IPS DF 4.7 (cell line): ENCODE results near the gene CALU.
A peak's percentile ranks its signal among the peaks of the same experiment; 100 is the strongest.

Experiments used
- DNase-seq: peaks from one replicate; pipeline ENCODE4 v3.0.0-alpha.2; 2013; ENCODE audit warnings: low spot score; ENCODE audit errors: extremely low read depth

Gene CALU

DNA sequence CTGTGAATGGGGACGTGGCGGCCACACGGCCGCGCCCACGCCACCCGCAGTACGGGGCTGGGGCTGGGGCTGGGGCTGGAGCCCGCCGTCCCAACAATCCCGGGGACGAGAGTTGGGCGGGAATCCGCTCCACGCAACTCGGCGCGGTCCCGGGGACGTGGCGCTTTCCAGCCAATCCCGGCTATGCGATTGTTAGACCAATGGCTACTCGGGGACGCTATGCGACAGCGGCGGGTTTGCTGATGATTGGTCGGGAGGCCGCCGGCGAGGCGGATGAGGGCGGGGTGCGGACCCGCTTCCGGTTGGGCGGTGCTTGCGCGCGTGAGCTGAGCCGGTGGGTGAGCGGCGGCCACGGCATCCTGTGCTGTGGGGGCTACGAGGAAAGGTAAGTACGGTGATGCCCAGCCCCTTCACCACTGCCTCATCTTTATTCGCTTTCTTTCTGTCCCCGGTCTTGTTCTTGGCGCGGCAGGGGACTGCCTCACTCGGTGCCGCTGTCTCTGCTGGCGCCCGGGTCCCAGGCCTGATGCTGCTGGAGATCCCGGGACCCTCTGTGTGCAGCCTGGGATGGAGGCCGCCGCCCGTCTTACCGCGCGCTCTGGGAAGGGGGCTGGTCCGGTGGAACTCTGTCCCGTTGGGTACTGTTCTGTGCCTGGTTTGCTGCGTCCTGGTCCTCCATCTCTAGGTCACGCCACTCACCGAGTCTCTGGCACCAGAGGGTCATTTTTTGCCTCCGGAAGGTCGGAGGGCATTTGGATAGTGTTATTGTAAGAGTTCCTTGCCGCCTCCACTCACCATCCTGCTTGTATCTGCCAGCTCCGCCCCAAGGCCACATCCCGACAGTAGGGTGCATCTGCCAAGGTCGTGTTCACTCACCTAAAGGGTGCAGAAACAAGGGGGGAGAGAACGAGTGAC lies at the start of gene CALU:
CALU (plus strand) TSS at position 312 of the 915 bp plus-strand sequence. CDS start 9,225 bp downstream, outside the sequence.
- DNase-seq, result peak; percentile 69

- no peak for DNase-seq
Measured at GRCh38 chr7:128691227-128691626, 47.9 kb upstream of the CALU start.

GRCh38 chr7:128692623-128693270 lies 46.4 kb upstream of the CALU start:
- DNase-seq, result no peak

DNA sequence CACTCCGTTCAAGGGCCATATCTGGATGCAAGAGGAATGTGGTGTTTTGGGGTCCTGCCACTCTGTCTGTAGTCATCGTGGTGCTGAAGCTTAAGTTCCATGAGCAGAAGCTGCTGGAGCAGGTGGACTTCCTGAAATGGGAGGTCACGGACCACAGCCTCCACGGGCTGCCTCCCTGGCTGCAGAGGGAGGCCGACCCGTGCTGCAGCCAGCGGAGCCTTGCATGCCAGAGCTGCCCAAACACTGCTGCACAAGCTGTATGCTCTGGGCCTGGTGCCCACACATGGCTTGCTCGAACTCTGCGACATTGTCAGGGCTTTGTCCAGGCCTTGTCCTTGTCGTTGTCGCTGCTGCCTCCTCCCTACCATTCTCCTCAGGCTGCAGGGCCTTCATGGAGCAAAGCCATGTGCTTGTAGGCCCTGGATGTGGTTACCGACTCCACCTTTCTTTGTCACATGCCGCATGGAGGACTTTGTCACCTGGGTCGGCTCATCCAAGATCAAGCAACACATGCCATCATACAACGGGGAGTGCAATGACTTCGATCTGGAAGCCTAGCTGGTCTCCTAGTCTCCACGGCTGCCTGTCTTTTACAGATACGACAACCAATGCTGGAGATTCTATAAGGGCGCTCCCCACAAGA lies 45.7 kb upstream of the CALU start:
- DNase-seq, result no peak

DNA sequence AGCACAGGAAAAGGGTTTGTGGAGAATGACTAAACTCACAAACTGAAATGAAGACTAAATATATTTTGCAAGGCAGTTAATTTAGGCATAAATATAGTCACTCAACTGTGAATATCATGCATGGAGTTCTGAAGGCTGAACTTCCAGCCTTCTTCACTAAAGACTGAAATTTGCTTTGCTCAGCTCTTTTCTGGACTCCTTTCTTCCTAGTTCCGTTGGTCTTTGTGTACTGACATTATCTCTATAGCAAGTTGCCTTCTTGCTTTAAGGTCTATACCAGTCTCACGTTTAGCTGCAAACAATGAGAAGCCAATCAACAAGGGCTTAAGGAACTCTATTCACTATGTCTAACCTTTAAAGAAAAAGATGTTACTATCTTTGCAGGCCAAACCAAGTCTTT lies 44.4 kb upstream of the CALU start:
- DNase-seq, result no peak

DNA sequence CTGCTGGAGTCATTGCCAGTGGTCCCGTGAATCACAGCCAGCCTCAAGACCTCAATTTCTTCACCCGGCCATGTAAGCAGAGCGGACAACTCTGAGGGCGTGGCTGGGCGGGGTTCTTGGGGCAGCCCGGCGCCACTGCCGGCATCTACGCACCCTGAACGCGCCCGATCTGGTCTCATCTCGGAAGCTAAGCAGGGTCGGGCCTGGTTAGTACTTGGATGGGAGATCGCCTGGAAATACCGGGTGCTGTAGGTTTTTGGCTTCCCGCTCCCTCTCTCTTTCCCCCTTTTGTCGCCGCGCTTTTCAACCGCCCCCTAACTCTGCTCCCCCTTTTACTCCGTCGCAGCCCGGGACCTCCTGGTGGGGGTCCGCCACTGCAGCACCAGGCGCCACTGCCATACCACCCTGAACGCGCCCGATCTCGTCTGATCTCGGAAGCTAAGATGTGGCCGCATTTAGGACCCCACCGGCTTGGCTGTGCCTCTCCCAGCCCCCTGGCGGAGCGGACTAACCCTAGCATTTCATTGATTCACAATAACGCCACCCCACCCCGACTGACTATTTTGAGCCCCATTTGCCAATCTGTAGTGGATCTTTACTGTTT lies 41.8 kb upstream of the CALU start:
- no peak for DNase-seq

- DNase-seq, result no peak
Measured at GRCh38 chr7:128699196-128699712, 39.9 kb upstream of the CALU start.

- no peak for DNase-seq
Measured at GRCh38 chr7:128699895-128700294, 39.3 kb upstream of the CALU start.

GRCh38 chr7:128701062-128701785 lies 37.9 kb upstream of the CALU start:
- no peak for DNase-seq

GRCh38 chr7:128703609-128704241 lies 35.4 kb upstream of the CALU start:
- DNase-seq, result no peak

GRCh38 chr7:128705891-128706333 lies 33.2 kb upstream of the CALU start:
- DNase-seq, result no peak

GRCh38 chr7:128707752-128708151 lies 31.4 kb upstream of the CALU start:
- DNase-seq, result no peak

GRCh38 chr7:128708235-128708634 lies 30.9 kb upstream of the CALU start:
- DNase-seq, result no peak

- no peak for DNase-seq
Measured at GRCh38 chr7:128708824-128709223, 30.3 kb upstream of the CALU start.

- DNase-seq, result no peak
Measured at GRCh38 chr7:128710481-128710880, 28.7 kb upstream of the CALU start.

DNA sequence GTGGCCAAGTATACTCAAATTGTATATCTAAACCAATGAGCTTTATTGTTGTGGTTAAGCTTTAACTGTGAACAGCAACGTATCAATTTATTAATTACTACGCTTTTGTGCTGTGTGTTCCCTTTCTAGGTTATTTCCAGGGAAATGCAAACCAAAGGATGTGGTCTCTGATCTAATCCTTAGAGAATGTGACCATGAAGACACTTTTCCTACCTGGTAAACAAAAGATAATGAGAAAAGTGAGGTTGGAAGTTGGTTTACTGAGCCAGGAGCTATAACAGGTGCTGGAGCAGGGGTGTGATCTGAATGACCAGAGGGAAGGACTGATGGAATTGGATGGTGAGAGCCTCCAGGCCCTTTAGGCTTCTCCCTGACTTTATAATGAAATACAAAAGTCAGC lies 25.4 kb upstream of the CALU start:
- no peak for DNase-seq

GRCh38 chr7:128714701-128715495 lies 24.3 kb upstream of the CALU start:
- no peak for DNase-seq

DNA sequence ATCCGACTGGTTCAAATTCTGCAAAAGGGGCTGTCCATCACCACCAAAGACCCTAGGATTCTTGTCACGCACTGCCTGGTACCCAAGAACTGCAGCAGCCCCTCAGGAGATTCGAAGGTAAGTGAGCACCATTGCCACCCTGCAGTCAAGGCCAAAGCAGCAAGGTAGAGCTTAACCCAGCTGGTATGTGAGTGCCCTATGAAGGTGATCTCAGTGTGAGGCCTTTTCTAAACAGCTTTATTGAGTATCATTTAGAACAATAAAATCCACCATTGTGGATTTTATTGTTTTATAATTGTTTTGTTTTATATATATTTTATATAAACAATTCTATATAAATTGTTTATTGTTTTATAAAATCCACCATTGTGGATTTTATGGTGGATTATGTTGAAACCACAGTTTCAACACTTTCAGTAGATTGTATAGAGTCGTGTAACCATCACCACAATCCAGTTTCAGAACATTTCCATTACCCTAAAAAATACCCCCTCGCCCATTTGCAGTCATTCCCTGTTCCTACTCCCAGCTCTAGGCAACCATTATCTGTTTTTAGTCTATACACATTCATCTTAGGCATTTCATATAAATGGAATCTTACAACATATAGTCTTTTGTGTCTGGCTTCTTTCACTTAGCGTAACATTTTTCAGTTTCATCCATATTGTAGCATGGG lies 20.1 kb upstream of the CALU start:
- no peak for DNase-seq

DNA sequence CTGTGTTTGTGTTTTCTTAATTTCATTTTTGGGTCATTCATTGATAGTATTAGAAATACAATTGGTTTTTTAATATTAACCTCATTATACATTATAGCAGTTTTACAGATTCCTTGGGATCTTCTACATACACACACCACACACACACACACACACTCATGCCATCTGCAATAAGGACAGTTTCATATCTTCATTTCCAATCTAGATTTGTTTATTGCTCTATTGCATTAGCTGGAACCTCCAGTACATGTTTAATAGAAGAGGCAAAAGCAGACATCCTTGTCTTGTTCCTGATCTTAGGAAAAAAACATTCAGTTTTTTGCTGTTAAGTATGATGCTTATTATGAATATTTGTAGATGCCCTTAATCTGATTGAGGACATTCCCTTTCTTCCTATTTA lies 17.8 kb upstream of the CALU start:
- no peak for DNase-seq
